ENCODE measurements around the gene PCSK5.

Gene PCSK5

DNA sequence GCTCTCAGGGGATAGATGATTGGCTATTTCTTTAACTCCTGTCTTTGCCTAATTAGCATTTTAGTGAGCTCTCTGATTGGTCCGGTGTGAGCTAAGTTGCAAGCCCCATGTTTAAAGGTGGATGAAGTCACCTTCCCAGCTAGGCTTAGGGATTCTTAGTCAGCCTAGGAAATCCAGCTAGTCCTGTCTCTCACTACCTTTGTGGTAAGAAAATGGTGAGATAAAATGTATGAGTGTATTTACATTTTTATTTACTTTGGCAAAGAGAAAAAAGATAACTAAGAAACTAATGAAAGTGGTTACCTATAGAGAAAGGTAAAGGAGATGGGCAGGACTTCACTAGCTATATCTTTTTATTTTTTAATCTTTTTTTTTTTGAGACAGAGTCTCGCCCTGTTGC is 357.0 kb downstream of the PCSK5 start:
- H3K9ac ChIP-seq: no peak overlapping the region
- H3K27me3 ChIP-seq: no peaks in the 10 kb centered on the region
- no peaks in the 10 kb centered on the region for H3K36me3 ChIP-seq
- no peak for TF ChIP-seq Cebpa-rat (IDR thresholded peaks at IDR 0.05)
- peaks cover 0 to 6% (median 0%) of the 10 kb centered on the region in 11 experiments; a peak in 1 of 22 replicates for H3K9me3 ChIP-seq (replicated peaks in 1 of 11)
- H3K4me3 ChIP-seq: no peak overlapping the region
- peaks cover 0 to 28% (median 2%) of the 10 kb centered on the region in 10 experiments; a peak in 9 of 20 replicates for H3K4me1 ChIP-seq
- H3K27ac ChIP-seq: no peak overlapping the region
- H3K4me2 ChIP-seq: no peak overlapping the region
- no peaks in the 10 kb centered on the region for H4K20me1 ChIP-seq

GRCh38 chr9:76249309-76249708 is 358.8 kb downstream of the PCSK5 start:
- H3K4me1 ChIP-seq: peaks cover 0 to 28% (median 2%) of the 10 kb centered on the region in 10 experiments; a peak in 9 of 20 replicates
- peaks cover 0 to 6% (median 0%) of the 10 kb centered on the region in 11 experiments; a peak in 1 of 22 replicates for H3K9me3 ChIP-seq (replicated peaks in 1 of 11)
- H3K36me3 ChIP-seq: no peaks in the 10 kb centered on the region
- peak overlapping the region in 2 of 11 experiments; percentile 23 to 50; a peak in 4 of 22 replicates for H3K4me2 ChIP-seq
- H3K27me3 ChIP-seq: no peaks in the 10 kb centered on the region
- no peaks in the 10 kb centered on the region for H4K20me1 ChIP-seq
- no peak for TF ChIP-seq Cebpa-rat (IDR thresholded peaks at IDR 0.05)
- no peak overlapping the region for H3K4me3 ChIP-seq
- H3K27ac ChIP-seq: no peak overlapping the region
- H3K9ac ChIP-seq: no peak overlapping the region

DNA sequence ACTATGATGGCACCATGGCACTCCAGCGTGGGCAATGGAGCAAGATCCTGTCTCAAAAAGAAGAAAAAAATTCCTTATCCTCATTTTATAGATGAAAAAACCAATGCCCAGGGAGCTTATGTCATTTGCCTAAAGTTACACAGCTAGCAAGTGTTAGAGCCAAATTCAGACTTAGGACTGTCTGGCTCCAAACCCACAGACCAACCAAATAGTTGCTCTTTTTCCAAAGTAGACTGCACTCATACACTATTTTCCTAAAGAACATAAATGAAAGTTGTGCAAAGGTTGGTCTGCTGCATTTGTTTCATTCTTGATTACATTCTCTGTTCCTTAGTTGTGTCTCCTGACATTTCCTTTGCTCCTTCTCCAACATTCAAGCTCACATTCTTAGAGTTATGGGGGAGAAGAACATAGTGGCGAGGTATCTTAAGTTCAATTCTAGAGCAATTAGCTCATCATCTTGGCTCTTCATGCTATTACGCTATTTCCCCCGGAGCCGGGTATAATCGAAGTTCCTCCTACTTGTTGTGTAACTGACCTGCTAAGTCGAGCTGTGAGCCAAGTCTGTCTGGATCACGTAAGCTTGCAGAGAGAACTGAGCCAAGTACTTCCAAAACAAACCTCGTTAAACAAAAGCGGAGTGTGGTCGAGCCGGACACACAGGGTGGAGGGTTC is 365.4 kb downstream of the PCSK5 start:
- Histone ChIP-seq H3K4me2 (no peak overlapping the region), H3K9ac (no peak overlapping the region), H3K4me1 (no peaks in the 10 kb centered on the region), H3K36me3 (no peaks in the 10 kb centered on the region), H3K27me3 (no peaks in the 10 kb centered on the region), H3K9me3 (replicated peaks in 1 of 11) (no peaks in the 10 kb centered on the region), H4K20me1 (no peaks in the 10 kb centered on the region), H3K27ac (no peak overlapping the region), H3K4me3 (no peak overlapping the region)
- no peak for TF ChIP-seq Cebpa-rat (IDR thresholded peaks at IDR 0.05)

DNA sequence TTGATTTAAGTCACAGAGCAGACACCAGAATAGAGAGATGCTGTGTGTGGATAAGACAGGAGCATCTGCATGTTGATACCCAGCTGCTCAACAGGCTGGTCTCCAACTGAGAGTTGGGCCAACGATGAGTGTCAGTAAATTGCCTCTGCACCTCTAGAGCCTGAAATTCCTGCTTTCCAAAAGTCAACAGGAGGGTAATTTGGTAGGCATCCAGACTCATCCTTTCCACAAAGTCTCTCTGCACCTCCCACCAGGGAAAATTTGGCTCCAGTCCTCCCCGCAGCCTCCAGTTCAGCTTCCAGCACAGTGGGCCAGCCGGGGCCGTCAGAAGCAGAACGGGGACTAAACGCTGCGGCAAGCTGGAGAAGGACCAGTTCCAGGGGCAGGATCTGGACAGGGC is 366.8 kb downstream of the PCSK5 start:
- Histone ChIP-seq H3K27me3 (no peaks in the 10 kb centered on the region), H3K36me3 (no peaks in the 10 kb centered on the region), H3K4me2 (no peak overlapping the region), H3K9ac (no peak overlapping the region), H3K4me3 (no peak overlapping the region), H4K20me1 (no peaks in the 10 kb centered on the region), H3K9me3 (replicated peaks in 1 of 11) (no peaks in the 10 kb centered on the region), H3K4me1 (no peaks in the 10 kb centered on the region), H3K27ac (no peak overlapping the region)
- no peak for TF ChIP-seq Cebpa-rat (IDR thresholded peaks at IDR 0.05)

- Histone ChIP-seq H3K4me3 (no peak overlapping the region), H3K27me3 (no peaks in the 10 kb centered on the region), H3K36me3 (no peaks in the 10 kb centered on the region), H4K20me1 (no peaks in the 10 kb centered on the region), H3K9me3 (replicated peaks in 1 of 11) (peaks cover 7 to 15% (median 12%) of the 10 kb centered on the region in 11 experiments; a peak in 20 of 22 replicates), H3K4me2 (no peak overlapping the region), H3K9ac (no peak overlapping the region), H3K27ac (no peak overlapping the region), H3K4me1 (no peaks in the 10 kb centered on the region)
- no peak for TF ChIP-seq Cebpa-rat (IDR thresholded peaks at IDR 0.05)
Observed at GRCh38 chr9:76266649-76267283, 376.3 kb downstream of the PCSK5 start.

- no peak for TF ChIP-seq Cebpa-rat (IDR thresholded peaks at IDR 0.05)
Observed at GRCh38 chr9:76267284-76267652, 376.8 kb downstream of the PCSK5 start.

GRCh38 chr9:76269789-76270188 is 379.3 kb downstream of the PCSK5 start:
- Histone ChIP-seq H3K9me3 (replicated peaks in 1 of 11) (peaks cover 0 to 9% (median 0%) of the 10 kb centered on the region in 11 experiments; a peak in 4 of 22 replicates), H3K27me3 (no peaks in the 10 kb centered on the region), H3K27ac (no peak overlapping the region), H3K4me3 (no peak overlapping the region), H3K36me3 (no peaks in the 10 kb centered on the region), H3K9ac (no peak overlapping the region), H3K4me2 (no peak overlapping the region), H3K4me1 (peaks cover 0 to 2% (median 0%) of the 10 kb centered on the region in 10 experiments; a peak in 2 of 20 replicates), H4K20me1 (no peaks in the 10 kb centered on the region)
- no peak for TF ChIP-seq Cebpa-rat (IDR thresholded peaks at IDR 0.05)

More at GRCh38 chr9:76267284-76267652, 376.8 kb downstream of the PCSK5 start:
- H3K9ac ChIP-seq: no peak overlapping the region
- H3K4me3 ChIP-seq: no peak overlapping the region
- no peaks in the 10 kb centered on the region for H3K27me3 ChIP-seq
- H3K27ac ChIP-seq: no peak overlapping the region
- H3K9me3 ChIP-seq (replicated peaks in 1 of 11): peaks cover 7 to 15% (median 12%) of the 10 kb centered on the region in 11 experiments; a peak in 20 of 22 replicates
- H3K36me3 ChIP-seq: no peaks in the 10 kb centered on the region
- H4K20me1 ChIP-seq: no peaks in the 10 kb centered on the region
- H3K4me2 ChIP-seq: no peak overlapping the region
- no peaks in the 10 kb centered on the region for H3K4me1 ChIP-seq

DNA sequence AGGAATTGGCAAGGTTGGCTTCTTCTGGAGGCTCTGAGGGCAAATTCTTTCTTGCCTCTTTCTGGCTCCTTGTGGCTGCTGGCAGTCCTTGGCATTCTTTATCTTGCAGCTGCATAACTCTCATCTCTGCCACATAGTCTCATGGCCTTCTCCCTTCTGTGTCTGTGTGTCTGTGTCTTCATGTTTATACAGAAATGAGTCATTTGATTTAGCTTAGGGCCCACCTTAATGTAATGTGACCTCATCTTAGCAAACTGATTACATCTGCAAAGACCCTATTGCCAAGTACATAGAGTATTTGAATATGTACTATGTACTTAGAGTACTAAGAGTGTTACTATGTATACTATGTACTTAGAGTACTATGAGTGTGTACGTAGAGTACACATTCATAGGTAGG is 381.3 kb downstream of the PCSK5 start:
- H3K36me3 ChIP-seq: no peaks in the 10 kb centered on the region
- TF ChIP-seq Cebpa-rat (IDR thresholded peaks at IDR 0.05): no peak

GRCh38 chr9:76289042-76289441 is 398.6 kb downstream of the PCSK5 start:
- peaks cover 0 to 27% (median 18%) of the 10 kb centered on the region in 10 experiments; a peak in 16 of 20 replicates for H3K4me1 ChIP-seq
- no peak for TF ChIP-seq Cebpa-rat (IDR thresholded peaks at IDR 0.05)
- no peaks in the 10 kb centered on the region for H4K20me1 ChIP-seq
- no peaks in the 10 kb centered on the region for H3K36me3 ChIP-seq
- peaks cover 0 to 12% (median 0%) of the 10 kb centered on the region in 11 experiments; a peak in 1 of 22 replicates for H3K9me3 ChIP-seq (replicated peaks in 1 of 11)
- no peak overlapping the region for H3K4me3 ChIP-seq
- H3K9ac ChIP-seq: no peak overlapping the region
- H3K4me2 ChIP-seq: no peak overlapping the region
- H3K27me3 ChIP-seq: no peaks in the 10 kb centered on the region
- no peak overlapping the region for H3K27ac ChIP-seq

More for the DNA sequence above, 381.3 kb downstream of the PCSK5 start:
- H3K9ac ChIP-seq: no peak overlapping the region
- H3K27ac ChIP-seq: no peak overlapping the region
- no peak overlapping the region for H3K4me3 ChIP-seq
- no peaks in the 10 kb centered on the region for H3K27me3 ChIP-seq
- peaks cover 0 to 3% (median 0%) of the 10 kb centered on the region in 10 experiments; a peak in 2 of 20 replicates for H3K4me1 ChIP-seq
- no peaks in the 10 kb centered on the region for H4K20me1 ChIP-seq
- H3K9me3 ChIP-seq (replicated peaks in 1 of 11): peaks cover 0 to 7% (median 0%) of the 10 kb centered on the region in 11 experiments; a peak in 1 of 22 replicates
- no peak overlapping the region for H3K4me2 ChIP-seq
